CD14-positive monocyte (primary cell): ENCODE results near the gene PHC1. TPM values are rescaled to one million over a fixed set of nuclear protein-coding genes. Genes with fewer than 3 reads are reported as not detected.
"Not testable (repeated sequence)": the region's sequence is repeated elsewhere in the genome, so short reads cannot be mapped to it uniquely, and the experiment has no call there.

Experiments
- DNase-seq, 3 donors: peaks; one replicate each; pipeline ENCODE4 v3.0.0-alpha.2; 2011 to 2022
- H2AFZ ChIP-seq: 2 replicates; pipeline ENCODE4 v1.6.0; 2012; ENCODE audit warnings: mild to moderate bottlenecking, low read depth, low read length, inconsistent platforms; ENCODE audit not compliant: insufficient read depth, poor library complexity, severe bottlenecking
- H3K27ac ChIP-seq, 2 donors: 1 replicate in 1 of 2; 2 replicates in 1 of 2; pipeline ENCODE4 v1.5.1; 2012 to 2013; ENCODE audit warnings: low read length in 2 of 2, control low read depth in 1 of 2, inconsistent platforms in 1 of 2, low read depth in 1 of 2, mild to moderate bottlenecking in 1 of 2
- H3K27me3 ChIP-seq, 2 donors: one replicate each; pipeline versions ENCODE4 v1.6.0 to v1.6.1; 2011 to 2013; ENCODE audit warnings: low read length in 2 of 2; ENCODE audit not compliant: control insufficient read depth in 2 of 2, insufficient read depth in 2 of 2
- H3K36me3 ChIP-seq, 2 donors: replicated peaks in 1 of 2; 1 replicate in 1 of 2; 2 replicates in 1 of 2; pipeline versions ENCODE4 v1.5.1 to v1.6.1; 2012 to 2013; ENCODE audit warnings: low read length in 2 of 2, control low read depth in 1 of 2, inconsistent platforms in 1 of 2, mild to moderate bottlenecking in 1 of 2; ENCODE audit not compliant: insufficient read depth in 2 of 2, control insufficient read depth in 1 of 2
- H3K4me1 ChIP-seq, 2 donors: 1 replicate in 1 of 2; 2 replicates in 1 of 2; pipeline versions ENCODE4 v1.5.1 to v1.6.1; 2012 to 2013; ENCODE audit warnings: low read length in 2 of 2, control low read depth in 1 of 2, inconsistent platforms in 1 of 2, mild to moderate bottlenecking in 1 of 2, moderate library complexity in 1 of 2; ENCODE audit not compliant: insufficient read depth in 2 of 2, control insufficient read depth in 1 of 2
- H3K4me2 ChIP-seq: replicated peaks from 2 replicates; pipeline ENCODE3; 2012; ENCODE audit warnings: low read length, moderate library complexity, mild to moderate bottlenecking; ENCODE audit not compliant: poor library complexity, severe bottlenecking; ENCODE audit errors: extremely low read depth
- H3K4me3 ChIP-seq, 3 experiments: fragments of 200-600 bp in 1 of 3; sonication (generic) in 1 of 3; replicated peaks in 1 of 3; 1 replicate in 2 of 3; 2 replicates in 1 of 3; pipeline ENCODE4 v1.5.1; 2011 to 2013; ENCODE audit warnings: low read length in 3 of 3, mild to moderate bottlenecking in 3 of 3, control low read depth in 2 of 3, low read depth in 2 of 3, inconsistent platforms in 1 of 3, moderate library complexity in 1 of 3
- H3K79me2 ChIP-seq: 2 replicates; pipeline ENCODE4 v1.6.0; 2012; ENCODE audit warnings: mild to moderate bottlenecking, control low read depth, inconsistent platforms, low read length, moderate library complexity; ENCODE audit not compliant: insufficient read depth
- H3K9ac ChIP-seq: 2 replicates; pipeline ENCODE4 v1.6.0; 2017; ENCODE audit warnings: low read length, mild to moderate bottlenecking; ENCODE audit not compliant: insufficient read depth, poor library complexity, severe bottlenecking
- H3K9me3 ChIP-seq, 2 donors: replicated peaks in 1 of 2; 1 replicate in 1 of 2; 2 replicates in 1 of 2; pipeline versions ENCODE4 v1.5.1 to v1.6.1; 2012 to 2013; ENCODE audit warnings: low read length in 2 of 2, control low read depth in 1 of 2; ENCODE audit not compliant: control insufficient read depth in 1 of 2, insufficient read depth in 1 of 2
- H4K20me1 ChIP-seq: 2 replicates; pipeline ENCODE4 v1.6.0; 2012; ENCODE audit warnings: mild to moderate bottlenecking, low read length, control low read depth, moderate library complexity; ENCODE audit not compliant: insufficient read depth
- H3K27ac Mint-ChIP-seq, 7 donors: one replicate each; pipeline ENCODE4 v1.8.0; 2020; ENCODE audit warnings: mild to moderate bottlenecking in 7 of 7, mixed read lengths in 7 of 7, moderate library complexity in 6 of 7, inconsistent platforms in 2 of 7
- H3K27me3 Mint-ChIP-seq, 3 donors: one replicate each; pipeline ENCODE4 v1.8.0; 2021 to 2022; ENCODE audit warnings: low read depth in 3 of 3, mild to moderate bottlenecking in 3 of 3, mixed read lengths in 3 of 3, moderate library complexity in 3 of 3, inconsistent platforms in 1 of 3
- H3K36me3 Mint-ChIP-seq, 2 donors: one replicate each; pipeline ENCODE4 v1.8.0; 2020; ENCODE audit warnings: mixed read lengths in 2 of 2, inconsistent platforms in 1 of 2, mild to moderate bottlenecking in 1 of 2
- H3K4me1 Mint-ChIP-seq: one replicate; pipeline ENCODE4 v1.8.0; 2020; ENCODE audit warnings: mild to moderate bottlenecking, mixed read lengths
- H3K4me3 Mint-ChIP-seq, 2 donors: one replicate each; pipeline ENCODE4 v1.8.0; 2020; ENCODE audit warnings: mild to moderate bottlenecking in 2 of 2, mixed read lengths in 2 of 2, moderate library complexity in 1 of 2
- H3K9me3 Mint-ChIP-seq, 7 donors: one replicate each; pipeline ENCODE4 v1.8.0; 2020 to 2022; ENCODE audit warnings: mixed read lengths in 7 of 7, mild to moderate bottlenecking in 6 of 7, moderate library complexity in 6 of 7, inconsistent platforms in 2 of 7
- CTCF ChIP-seq: fragments of 200-600 bp; IDR thresholded peaks from one replicate; pipeline ENCODE4 v1.8.0; 2022; ENCODE audit warnings: antibody characterized with exemption, mild to moderate bottlenecking
- WGBS: methylation state at CpG from one replicate; pipeline ENCODE4 v1.1.5; 2013; ENCODE audit warnings: missing lambda C conversion rate; ENCODE audit not compliant: insufficient coverage; 5-methylcytosine and 5-hydroxymethylcytosine counted together
- intact Hi-C, 2 donors: fragments of 100-400 bp; cut with micrococcal nuclease; formaldehyde crosslinking; loops; one replicate each; pipeline versions ENCODE4 v1.15.0 to v1.15.1; 2023
- polyA plus RNA-seq, 3 donors: library from polyadenylated mRNA; depleted of rRNA in 1 of 3; unstranded in 2 of 3; stranded (reverse) in 1 of 3; fragments of 300-500 nt in 2 of 3; fragments of >200 nt in 1 of 3; fragmentation: Illumina TruSeq in 2 of 3; gene quantifications; 1 replicate in 2 of 3; 2 replicates in 1 of 3; pipeline ENCODE4 v1.2.3, GENCODE V29; 2012 to 2021

PHC1 gene
- polyA plus RNA-seq, 3 donors, result 0.58 to 19.3 (median 1.4) TPM

- H3K4me3 Mint-ChIP-seq, result no peak overlapping the region
Observed at GRCh38 chr12:8922544-8922943, 8.2 kb downstream of the PHC1 start.

GRCh38 chr12:8930655-8931323 lies 16.5 kb downstream of the PHC1 start:
- H3K9ac ChIP-seq, H3K4me3 Mint-ChIP-seq, H3K9me3 ChIP-seq, H3K9me3 Mint-ChIP-seq, H3K27ac Mint-ChIP-seq, H3K27me3 Mint-ChIP-seq, H3K27me3 ChIP-seq, H3K4me1 Mint-ChIP-seq, H4K20me1 ChIP-seq, H3K4me3 ChIP-seq, H3K36me3 ChIP-seq, H3K4me2 ChIP-seq, intact Hi-C loops, H3K27ac ChIP-seq, H3K79me2 ChIP-seq, DNase-seq, H2AFZ ChIP-seq, H3K4me1 ChIP-seq: not testable (repeated sequence)
- peaks cover 2 to 11% of the 10 kb centered on the region in 2 donors for H3K36me3 Mint-ChIP-seq
- WGBS, result no CpG with 5 or more reads among the region's 4 CpGs

More at GRCh38 chr12:8922544-8922943, 8.2 kb downstream of the PHC1 start:
- H3K9me3 ChIP-seq, result no peaks in the 10 kb centered on the region
- WGBS, result no CpG with 5 or more reads among the region's 5 CpGs
- Mint-ChIP-seq H3K27ac (peak overlapping the region in 1 of 7 donors; percentile 19), H3K36me3 (peaks cover 0 to 3% of the 10 kb centered on the region in 2 donors), H3K4me1 (no peaks in the 10 kb centered on the region), H3K9me3 (no peaks in the 10 kb centered on the region), H3K27me3 (no peaks in the 10 kb centered on the region)
- H3K36me3 ChIP-seq, result no peaks in the 10 kb centered on the region
- no peak for TF ChIP-seq CTCF
- H3K4me3 ChIP-seq, result no peak overlapping the region
- no peaks in the 10 kb centered on the region for H3K79me2 ChIP-seq
- no peaks in the 10 kb centered on the region for H3K4me1 ChIP-seq
- H4K20me1 ChIP-seq, result no peaks in the 10 kb centered on the region
- H2AFZ ChIP-seq, result no peak overlapping the region
- H3K27me3 ChIP-seq, result no peaks in the 10 kb centered on the region
- no peak overlapping the region for H3K27ac ChIP-seq
- no peak overlapping the region for H3K4me2 ChIP-seq
- intact Hi-C loops, result no loop called here
- DNase-seq, result no peak
- H3K9ac ChIP-seq, result no peak overlapping the region

GRCh38 chr12:8932464-8932863 lies 18.2 kb downstream of the PHC1 start:
- H3K4me2 ChIP-seq, H3K27ac Mint-ChIP-seq, H3K9me3 Mint-ChIP-seq, H3K27me3 ChIP-seq, H3K4me3 Mint-ChIP-seq, H3K4me1 Mint-ChIP-seq, H3K79me2 ChIP-seq, H3K4me3 ChIP-seq, intact Hi-C loops, H3K9ac ChIP-seq, H3K4me1 ChIP-seq, H4K20me1 ChIP-seq, H3K9me3 ChIP-seq, H3K27ac ChIP-seq, H3K27me3 Mint-ChIP-seq, H2AFZ ChIP-seq, H3K36me3 ChIP-seq, DNase-seq: not testable (repeated sequence)
- WGBS, result no CpG with 5 or more reads among the region's 3 CpGs
- H3K36me3 Mint-ChIP-seq, result peaks cover 8 to 16% of the 10 kb centered on the region in 2 donors

GRCh38 chr12:8934080-8934479 lies 19.8 kb downstream of the PHC1 start:
- H3K4me2 ChIP-seq, H3K4me3 ChIP-seq, H2AFZ ChIP-seq, DNase-seq, H3K4me3 Mint-ChIP-seq, H3K4me1 Mint-ChIP-seq, H3K9me3 ChIP-seq, H3K27me3 ChIP-seq, H3K9me3 Mint-ChIP-seq, H4K20me1 ChIP-seq, H3K36me3 ChIP-seq, intact Hi-C loops, H3K9ac ChIP-seq, H3K27me3 Mint-ChIP-seq, H3K79me2 ChIP-seq, H3K27ac ChIP-seq, H3K4me1 ChIP-seq: not testable (repeated sequence)
- 40% methylated on average over 1 of the region's 4 CpGs for WGBS
- Mint-ChIP-seq H3K36me3 (peaks cover 11 to 19% of the 10 kb centered on the region in 2 donors), H3K27ac (peak overlapping the region in 2 of 7 donors; percentile 4 to 9)
